GM19351 (cell line): Measurements from ENCODE around the gene DAD1.
A peak's percentile ranks its signal among the peaks of the same experiment; 100 is the strongest.

Experiments used
- ATAC-seq: cut with Tn5 transposase; IDR thresholded peaks from one replicate; pipeline ENCODE4 v1.9.1; 2021; ENCODE audit warnings: mild to moderate bottlenecking, moderate library complexity; ENCODE audit not compliant: unreplicated experiment

The DAD1 gene

GRCh38 chr14:22539831-22540230, 49.2 kb downstream of the DAD1 start:
- no peak for ATAC-seq

DNA sequence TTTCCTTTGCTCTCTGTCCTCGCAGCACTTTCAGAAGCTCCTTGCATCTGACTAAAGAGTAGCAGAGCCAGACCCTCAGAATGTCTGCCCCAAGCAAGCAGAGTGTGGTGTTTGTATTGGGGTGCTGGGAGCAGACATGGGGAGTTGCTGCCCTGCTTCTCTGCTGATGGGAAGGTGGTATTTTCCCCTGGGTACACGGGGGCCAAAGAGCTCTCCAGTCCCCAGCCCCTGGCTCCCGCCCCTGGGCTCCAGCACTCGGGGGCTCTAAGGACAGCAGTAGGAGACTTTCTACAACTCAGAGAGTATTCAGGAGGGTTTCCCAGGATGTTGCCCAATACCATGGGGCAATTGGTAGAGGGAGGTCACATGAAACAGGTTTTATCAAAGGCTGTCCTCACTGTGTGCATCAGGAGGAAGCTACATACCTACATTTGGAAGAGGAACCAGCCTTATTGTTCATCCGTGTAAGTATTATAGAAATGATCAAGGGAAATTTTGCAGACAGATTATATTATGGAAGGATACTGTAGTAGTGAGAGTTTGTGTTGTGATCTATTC, 50.3 kb downstream of the DAD1 start:
- no peak for ATAC-seq

DNA sequence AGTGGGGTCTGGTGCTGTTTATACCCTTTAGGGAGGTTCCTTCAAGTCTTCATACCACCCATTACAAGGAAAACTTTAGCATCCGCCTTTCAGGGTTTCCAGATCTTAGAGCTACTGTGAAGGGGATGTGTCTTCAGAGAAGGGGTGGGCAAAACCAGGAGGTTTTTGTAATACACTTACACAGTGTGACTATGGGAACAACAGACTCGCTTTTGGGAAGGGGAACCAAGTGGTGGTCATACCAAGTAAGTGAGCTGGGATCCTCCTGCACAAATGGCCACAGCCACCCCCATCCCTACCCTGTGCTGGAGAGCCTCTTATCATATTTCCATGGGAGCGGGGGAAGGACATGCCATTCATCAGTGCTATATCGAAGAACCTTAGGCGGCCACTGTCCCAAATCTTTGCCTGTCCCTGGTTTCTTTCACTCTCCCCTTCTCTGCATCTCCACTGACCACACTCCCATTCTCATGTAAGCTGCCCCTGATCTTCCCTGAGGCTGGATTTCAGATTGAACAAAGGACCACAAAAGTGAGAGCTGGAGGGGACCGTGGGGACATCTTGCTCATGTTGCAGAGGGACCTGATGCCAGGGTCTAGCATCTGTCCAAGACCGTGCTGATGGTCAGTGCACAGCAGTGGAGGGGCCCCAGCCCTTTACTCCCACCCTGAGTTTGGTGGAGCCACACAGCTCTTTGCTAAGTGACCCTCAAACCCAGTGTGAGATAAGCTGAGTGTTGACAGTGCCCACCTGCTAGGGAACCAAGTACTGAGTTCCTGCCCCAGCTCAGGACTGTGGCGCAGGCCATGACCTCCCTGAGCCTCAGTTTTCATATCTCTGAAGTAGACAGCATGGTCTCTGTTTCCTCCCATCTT, 51.4 kb downstream of the DAD1 start:
- ATAC-seq = no peak

DNA sequence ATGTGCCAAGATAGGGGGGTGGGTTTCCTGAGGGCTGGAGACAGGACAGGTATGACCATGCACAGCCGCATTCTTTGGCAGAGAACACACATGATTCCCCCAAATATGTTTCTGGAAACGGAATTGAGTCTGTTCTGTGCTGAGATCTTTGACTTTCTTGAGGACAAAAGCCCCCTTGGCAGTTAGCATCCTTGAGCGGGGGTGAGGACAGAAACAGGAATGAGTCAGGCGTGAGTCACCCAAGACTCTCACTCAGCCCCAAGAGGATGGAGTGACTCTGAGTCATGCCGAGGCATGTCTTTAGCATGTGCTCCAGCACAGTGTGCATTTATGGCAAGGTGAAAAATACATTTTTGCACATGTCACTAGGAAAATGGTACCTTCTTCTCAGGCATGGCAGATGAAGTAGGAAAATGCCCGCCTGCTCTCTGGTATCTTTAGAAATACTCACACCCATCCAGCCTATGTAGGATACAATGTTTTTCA, 52.1 kb downstream of the DAD1 start:
- peak; percentile 83 for ATAC-seq

DNA sequence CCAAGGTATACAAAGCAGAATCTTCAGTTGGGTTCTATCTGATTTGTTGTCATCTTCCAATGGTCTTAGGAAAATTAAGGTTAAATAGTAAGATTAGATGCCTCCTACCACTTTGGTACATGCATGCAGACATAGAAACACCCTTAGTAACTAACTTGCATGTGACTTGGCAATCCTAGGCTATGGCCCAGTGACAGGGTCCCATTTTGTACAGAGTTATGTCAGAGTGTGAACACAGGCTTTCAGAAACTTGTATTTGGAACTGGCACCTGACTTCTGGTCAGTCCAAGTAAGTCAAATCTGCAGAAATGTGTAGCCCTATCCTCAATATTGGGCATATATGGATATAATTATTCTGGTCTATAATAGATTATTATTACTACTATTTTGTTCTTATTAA, 53.1 kb downstream of the DAD1 start:
- ATAC-seq = no peak

DNA sequence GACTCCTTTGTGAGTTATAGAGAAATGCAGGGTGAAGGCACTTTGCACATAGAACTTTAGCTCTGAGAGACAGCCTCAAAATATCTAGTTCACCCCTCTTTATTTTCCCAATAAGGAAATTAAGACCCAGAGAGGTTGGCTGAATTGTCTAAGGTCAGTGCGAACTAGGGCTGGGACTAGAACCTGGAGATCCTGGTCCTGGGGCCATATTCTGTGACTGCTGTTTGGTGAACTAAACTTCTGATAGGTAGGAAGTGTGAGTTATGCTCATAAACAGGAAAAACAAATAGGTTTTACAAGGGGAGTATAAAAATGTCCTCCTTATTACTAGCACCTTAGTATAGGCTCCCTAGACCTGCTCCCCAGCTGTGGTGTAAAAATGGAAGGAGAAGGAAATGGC, 53.9 kb downstream of the DAD1 start:
- no peak for ATAC-seq

DNA sequence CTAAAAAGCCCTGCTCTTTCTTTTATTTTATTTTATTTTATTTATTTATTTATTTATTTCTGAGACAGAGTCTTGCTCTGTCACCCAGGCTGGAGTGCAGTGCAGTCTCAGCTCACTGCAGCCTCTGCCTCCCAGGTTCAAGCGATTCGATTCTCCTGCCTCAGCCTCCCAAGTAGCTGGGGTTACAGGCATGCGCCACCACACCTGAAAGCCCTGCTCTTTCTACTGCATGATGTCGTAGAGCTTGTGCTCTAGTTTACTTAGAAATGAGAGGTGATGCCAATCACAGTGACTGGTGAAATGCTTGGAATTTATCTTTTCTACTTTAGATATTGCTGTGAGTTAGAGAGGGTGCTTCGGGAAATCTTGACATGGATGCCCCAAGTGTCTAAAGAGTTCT, 54.5 kb downstream of the DAD1 start:
- no peak for ATAC-seq

DNA sequence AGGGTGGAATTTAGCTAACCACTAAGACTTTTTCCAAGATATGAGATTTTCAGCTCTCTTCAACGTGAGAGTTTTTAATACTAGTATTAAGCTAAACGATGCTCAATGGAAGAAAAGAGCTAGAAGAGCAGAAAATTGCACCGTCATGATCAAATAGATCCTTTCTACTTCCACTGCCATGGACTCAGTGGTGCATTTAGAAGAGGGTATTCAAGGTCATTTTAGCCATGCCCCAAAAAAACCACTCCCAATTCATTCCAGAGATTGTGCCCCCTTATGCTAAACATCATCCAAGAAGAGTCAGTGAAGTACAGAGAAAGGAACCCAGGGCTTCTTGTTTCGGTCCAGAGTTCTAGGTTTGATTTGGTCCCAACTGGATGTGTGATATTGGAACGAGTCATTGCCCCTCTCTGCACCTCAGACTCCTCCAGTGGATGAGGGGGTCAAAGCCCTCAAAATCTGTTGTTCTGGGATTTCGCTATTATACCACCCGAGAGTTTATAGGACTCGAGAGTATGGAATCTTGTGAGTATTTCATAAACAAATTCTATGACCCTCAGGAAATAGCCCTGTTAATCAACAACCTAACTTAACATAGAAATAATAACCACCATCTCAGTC, 55.2 kb downstream of the DAD1 start:
- no peak for ATAC-seq

DNA sequence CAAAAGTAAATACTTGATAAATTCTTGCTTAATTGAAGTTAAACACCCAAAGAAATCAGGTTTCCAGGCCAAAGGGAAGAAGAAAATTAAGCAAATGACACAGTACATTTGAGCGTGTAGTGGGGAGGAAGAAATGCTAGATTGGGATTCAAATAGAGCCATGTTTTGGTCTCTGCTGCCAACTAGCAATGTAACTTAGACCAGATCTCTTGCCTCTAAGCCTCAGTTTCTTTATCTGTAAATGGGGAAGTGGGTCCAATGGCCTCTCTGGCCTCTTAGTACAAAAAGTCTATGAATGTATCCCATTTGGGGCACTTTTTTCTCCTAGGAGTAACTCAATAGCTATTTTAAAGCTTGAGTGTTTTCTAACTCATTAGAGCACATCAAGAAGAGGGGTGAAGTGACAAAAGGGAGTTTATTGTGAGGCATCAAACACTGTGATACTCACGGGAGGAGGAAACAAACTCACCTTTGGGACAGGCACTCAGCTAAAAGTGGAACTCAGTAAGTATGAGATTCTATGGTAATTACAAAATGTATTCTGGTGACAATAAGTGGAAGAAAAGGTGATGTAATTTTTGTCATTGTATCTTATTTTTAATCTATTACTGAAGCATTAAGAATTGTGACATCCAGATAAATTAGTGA, 55.8 kb downstream of the DAD1 start:
- ATAC-seq = no peak

GRCh38 chr14:22532345-22533056, 56.5 kb downstream of the DAD1 start:
- no peak for ATAC-seq

- ATAC-seq = peak; percentile 76
These were observed 57.3 kb downstream of the DAD1 start for GRCh38 chr14:22531451-22532344.

DNA sequence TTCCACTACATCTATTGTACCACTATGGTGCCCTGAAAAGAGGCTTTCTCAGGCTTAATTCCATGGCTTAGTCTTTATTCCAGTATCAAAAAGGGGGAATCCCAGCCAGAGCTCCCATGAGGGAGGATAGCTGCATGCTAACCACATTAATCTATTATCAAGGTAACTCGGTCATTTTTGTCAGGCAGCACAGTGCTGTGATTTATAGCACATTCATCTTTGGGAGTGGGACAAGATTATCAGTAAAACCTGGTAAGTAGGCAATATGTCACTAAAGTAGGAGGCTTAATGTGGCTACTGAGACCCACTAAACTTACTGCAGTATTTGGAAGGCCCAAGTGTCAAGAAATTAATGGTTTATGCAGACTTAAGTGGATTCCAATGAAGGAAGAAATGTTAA, 58.9 kb downstream of the DAD1 start:
- no peak for ATAC-seq

DNA sequence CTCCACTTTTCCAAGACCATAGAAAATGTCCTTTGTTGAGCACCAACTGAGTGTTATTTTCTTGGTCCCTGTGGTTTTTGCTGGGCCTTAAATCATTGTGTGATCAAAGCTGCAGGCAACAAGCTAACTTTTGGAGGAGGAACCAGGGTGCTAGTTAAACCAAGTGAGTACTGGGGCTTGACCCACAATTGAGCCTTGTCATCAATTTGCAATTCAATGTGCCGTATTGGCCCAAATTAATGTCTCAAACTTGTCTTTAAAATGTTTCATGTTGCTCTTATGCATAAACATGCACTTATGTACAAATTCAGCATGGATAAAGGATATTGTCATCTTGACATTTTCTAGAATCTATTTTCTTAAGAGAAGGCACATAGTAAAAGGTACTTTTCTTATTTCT, 62.3 kb downstream of the DAD1 start:
- ATAC-seq = no peak

GRCh38 chr14:22526218-22526617, 62.8 kb downstream of the DAD1 start:
- no peak for ATAC-seq

DNA sequence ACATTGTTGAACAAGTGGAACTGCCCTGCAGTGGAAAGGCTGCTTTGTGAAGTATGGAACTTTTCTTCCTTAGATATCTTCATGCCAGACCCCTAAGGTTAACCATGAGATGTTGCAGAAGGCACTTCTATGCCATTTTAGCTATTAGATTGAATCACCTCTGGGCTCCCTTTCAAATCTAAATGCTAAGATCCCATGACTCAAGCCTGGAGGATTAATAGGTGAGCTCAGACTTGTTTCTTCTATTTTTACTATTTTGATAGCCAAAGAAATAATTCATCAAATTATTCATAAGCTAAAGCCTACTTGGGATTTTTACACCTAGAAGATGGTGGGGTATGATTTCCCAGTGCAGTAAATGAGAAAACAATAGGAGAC, 64.3 kb downstream of the DAD1 start:
- no peak for ATAC-seq

- no peak for ATAC-seq
These were observed 64.8 kb downstream of the DAD1 start for GRCh38 chr14:22524115-22524783.

DNA sequence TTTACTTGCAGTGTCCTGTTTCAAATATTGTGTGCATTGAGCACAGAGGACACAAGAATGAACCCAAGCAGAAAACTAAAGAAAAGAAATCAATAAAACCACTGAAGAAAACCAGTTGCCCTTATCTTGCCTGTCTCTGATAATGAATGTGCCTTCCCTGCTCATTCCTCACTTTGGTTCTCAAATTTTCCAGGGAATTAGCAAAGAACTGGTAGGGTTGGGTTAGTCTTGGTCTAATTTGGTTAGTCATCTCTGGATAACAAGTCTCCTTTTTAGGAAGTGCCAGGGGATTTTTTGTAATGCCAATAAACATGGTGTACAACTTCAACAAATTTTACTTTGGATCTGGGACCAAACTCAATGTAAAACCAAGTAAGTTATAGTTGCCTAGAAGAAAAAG, 65.7 kb downstream of the DAD1 start:
- ATAC-seq = no peak

DNA sequence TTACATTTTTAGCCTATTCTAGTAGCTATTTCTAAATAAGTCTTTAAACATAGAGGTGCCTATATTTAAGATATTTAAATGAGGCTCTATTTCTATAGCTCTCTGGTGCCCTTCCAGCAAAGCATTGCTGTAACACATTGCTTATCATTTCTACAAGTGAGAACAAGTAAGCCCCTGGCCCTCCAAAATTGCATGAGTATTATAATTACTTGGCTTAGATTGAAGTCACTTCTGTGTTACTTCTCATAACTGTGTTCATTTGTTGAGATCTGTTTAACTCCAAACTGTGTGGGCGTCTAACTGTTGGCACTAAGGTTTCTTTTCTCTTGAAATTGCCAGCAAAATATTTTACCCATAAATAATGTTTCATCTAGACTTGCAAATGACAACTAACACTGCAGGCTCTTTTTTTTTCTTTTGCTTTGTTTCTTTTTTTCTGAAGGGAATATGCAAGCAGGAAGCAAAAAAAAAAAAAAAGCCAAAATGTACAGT, 66.5 kb downstream of the DAD1 start:
- no peak for ATAC-seq
